NB4 (cell line): Measurements from ENCODE around the gene ALOX15B.

Source experiments
- CTCF ChIP-seq: IDR thresholded peaks from one replicate; pipeline ENCODE4 v1.5.1; 2012; ENCODE audit warnings: low read depth, low read length
- MAX ChIP-seq: IDR thresholded peaks from 2 replicates; pipeline ENCODE4 v1.6.1; 2011; ENCODE audit warnings: low read depth, low read length
- POLR2A ChIP-seq: IDR thresholded peaks from 2 replicates; pipeline ENCODE4 v1.6.1; 2011; ENCODE audit warnings: mild to moderate bottlenecking; ENCODE audit not compliant: insufficient read length; ENCODE audit errors: extremely low read depth

- TF ChIP-seq MAX (no peak), CTCF (no peak), POLR2A (no peak)
Observed at GRCh38 chr17:8025176-8025911, 13.5 kb upstream of the ALOX15B start.
